HCEC 1CT (cell line): ENCODE data around the gene STK24.

Experiments
- DNase-seq: peaks from one replicate; pipeline ENCODE4 v3.0.0-alpha.2; 2017

STK24 gene

DNA sequence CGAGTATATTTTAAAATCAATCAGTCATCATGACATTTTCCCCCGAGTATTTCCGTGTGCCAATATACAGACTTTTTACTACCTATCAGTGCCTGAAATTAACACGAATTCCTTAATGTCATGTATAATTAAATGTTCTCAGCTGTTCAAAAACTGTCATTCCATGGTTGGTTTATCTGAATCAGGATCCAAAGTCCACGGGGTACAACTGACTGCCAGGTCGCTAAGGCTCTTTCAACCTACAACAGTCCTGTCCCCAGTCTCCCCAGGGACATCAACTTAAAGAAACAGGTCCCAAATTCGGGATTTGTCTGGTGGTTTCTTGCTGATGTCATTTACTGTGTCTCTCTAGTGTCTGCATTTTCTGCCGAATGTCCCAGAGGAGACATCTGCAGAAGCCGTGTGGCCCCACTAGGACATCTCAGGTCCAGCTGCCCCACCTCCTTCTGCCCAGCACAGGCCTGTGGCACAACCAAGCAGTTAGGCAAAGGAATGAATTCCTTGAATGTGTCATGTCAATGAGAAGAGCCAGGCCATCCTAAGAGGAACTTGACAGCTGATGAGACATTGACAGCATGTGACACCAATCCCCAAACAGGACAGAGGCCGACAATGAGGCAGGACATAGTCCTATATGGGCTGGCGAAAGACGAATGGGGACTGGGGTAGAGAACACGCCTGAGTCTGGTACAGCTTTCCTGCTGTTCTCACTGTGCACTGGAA is 109.5 kb downstream of the STK24 start:
- no peak for DNase-seq

DNA sequence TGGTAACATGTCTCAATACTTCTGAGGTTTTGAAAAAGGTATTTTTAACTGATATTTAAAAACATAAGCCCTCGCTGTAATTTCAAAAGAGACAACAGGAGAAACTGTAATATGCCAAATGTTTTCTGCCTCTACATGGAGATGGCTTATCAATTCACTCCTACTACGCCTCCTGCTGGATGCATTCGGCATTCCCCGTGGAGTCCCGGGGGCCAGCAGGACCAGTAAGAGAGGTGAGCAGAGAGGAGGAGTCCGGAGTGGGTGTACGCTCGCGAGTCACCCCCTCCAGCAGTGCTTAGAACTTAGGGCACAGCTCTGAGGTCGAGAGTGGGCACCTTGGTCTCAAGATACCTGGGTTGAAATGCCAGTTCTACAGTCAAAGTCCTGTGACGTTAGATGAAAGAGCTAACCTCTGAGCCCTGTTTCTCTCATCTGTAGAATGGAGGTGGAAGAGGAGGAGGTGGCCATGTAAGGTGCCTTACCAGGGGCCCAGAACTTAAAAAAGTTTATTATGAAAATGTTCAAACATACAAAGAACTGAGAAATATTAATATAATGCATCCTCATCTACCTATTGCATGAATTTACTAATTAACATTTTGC is 110.2 kb downstream of the STK24 start:
- peak; percentile 20 for DNase-seq

DNA sequence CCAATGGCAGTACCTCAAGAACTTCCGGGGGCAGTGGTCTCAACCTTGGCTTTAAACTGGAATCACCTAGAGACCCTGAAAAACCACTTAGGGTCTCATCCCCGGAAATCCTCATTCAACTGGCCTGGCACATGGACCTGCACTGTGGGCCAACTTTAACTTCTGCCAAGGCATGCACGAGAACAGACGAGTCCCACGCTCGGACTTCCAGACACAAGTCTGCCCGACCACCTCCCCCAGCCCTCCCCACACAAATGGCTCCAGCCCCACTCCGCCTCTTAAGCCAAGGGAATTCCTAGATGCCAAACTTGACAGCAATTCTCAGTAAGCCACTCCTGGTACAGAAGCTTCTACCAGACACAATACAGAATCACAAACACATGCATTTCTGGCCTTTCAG is 114.0 kb downstream of the STK24 start:
- no peak for DNase-seq

DNA sequence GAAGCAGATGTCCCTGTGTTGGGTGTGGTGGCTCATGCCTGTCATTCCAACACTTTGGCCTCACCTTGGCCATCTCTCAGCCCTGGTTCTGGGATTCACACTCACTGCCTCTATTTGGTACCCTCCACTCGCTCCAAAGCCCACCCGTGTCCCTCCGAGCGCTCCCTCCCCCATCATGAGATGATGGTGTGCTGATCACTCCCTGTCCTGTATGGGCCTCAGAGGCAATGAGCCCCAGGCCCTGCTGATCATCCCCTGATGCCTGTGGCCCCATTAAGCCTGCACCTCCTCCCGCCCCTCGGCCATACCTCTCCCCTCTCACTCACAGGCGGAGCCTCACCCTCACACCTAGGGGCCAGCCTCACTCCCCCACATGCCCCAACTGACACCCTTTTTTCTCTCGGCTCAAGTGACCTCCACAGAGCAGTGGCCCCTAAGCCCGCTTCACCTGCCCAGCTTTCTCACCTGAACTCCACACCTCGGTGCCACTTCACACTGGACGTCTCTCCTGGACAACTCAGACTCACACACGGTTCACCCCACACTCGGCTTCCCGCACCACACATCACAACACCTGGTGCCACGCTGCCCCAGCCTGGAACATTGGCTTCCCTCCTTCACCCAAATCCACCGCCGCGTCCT is 114.5 kb downstream of the STK24 start:
- no peak for DNase-seq

DNA sequence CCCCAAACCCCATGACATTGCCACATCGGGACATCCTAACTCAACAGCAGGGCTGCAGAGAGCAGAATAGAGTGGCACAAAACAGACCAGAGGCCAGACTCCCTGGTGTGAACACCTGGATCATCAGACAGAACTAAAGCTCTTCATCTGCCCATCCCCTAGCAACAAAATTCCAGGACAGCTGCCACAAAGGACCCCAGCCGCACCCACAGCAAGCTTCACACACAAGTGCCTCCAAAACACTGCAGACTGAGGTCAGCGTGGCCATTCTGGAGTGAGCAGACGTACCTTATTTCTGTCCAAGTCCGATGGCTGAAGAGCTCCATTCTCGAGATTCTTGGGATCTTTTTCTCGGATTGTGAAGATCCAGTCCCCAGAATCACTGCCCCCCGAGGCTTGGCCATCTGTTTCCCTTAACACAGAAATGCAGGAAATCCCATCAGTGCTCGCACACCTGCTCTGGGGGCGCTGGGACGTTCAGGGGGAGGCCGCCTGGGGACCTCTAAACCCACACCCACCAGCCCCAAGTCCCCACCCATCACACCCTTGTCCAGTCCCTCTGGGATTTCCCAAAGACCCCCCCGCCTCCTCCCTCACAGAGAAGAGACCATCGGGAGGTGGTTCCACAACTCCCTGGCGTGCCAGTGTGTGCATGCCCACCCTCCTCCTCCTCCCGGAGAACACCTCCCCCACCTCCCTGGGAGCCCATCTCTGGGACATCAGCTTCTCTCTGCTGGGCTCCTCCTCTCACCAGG is 115.2 kb downstream of the STK24 start:
- no peak for DNase-seq

DNA sequence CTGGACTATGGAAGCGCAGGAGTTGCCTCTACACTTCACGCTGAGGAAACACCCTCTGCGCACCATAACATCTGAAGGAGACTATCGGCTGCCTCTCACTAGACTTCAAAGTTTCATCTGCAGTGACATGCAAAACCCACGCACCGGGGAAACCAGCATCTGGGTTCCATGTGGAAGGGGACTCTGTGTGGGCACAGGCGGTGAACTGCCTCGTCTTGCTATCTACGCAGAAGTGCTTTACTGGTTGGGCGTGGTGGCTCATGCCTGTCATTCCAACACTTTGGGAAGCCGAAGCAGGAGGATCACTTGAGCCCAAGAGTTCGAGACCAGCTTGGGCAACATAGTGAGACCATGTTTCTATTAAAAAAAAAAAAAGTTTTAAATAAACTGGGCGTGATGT is 116.4 kb downstream of the STK24 start:
- DNase-seq: no peak

DNA sequence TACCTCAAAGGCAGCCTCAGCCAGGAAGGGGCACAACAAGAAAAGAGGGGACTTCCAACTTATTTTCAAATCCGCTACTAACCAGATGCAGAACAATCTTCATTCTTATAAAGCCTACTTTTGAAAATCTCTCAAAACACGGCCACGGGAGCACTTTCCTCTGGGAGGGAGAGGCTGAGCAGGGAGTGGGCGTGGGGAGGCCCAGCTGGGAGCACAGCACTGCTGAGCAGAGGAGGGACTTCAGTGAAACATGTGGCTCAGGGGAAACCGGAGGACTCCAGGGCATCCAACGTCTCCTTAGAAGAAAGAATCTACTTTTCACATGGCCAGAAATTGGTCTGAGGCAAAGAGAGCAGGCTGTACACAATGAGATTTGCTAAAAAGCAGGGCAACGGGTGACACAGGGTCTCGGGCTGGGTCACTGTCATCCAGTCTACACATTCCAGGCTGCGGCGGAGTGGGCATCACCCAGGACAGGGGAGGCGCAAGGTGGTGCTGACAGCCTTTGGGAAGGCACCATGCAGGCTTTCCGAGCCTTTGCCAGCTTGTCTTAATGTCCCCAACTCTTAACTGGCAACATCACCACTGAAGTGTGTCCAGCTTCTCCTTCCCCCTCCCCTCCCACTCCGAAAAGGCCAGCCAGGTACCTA is 117.1 kb downstream of the STK24 start:
- no peak for DNase-seq

DNA sequence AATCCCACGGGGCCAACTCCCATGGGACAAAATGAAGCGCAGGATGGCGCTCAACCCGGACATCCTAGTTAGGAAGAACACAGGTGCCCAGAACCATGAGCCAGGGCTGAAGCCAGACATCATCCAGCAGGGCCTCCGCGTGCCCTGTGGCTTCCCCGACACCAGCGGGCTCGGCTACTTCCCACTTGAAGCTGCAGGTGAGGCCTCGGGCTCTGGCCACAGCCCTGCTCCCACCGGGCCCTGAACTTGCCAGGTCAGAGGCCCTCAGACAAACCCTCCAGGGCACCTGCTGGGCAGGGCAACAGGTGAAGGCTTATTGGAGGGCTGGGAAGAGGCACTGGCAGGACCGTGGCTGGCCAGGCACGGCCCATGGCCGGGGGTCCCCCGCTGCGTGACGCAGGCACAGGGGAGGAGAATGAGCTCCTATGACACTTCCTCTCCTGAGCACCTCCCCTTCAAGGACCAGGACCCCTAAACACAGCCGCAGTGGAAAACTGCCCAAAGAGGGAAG is 117.7 kb downstream of the STK24 start:
- no peak for DNase-seq

DNA sequence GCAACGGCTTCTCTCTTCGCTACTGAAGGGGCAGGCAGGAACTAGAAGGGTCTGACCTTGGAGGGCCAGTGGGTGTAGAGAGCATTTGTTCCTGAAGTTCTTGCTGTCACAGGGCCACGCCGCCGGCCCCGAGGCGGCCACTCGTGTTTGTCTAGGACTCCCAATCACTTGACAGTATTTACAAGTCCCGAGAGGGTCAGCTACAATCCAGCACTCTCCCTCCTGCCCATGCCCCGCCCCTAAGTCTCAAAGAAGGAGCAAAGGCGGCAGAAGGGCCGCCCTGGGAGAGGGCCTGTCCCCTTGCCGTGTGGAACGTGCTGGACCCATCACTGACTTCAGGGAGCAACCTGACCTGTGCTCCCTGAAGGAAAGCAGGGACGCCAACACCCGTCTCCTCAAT is 118.5 kb downstream of the STK24 start:
- no peak for DNase-seq

DNA sequence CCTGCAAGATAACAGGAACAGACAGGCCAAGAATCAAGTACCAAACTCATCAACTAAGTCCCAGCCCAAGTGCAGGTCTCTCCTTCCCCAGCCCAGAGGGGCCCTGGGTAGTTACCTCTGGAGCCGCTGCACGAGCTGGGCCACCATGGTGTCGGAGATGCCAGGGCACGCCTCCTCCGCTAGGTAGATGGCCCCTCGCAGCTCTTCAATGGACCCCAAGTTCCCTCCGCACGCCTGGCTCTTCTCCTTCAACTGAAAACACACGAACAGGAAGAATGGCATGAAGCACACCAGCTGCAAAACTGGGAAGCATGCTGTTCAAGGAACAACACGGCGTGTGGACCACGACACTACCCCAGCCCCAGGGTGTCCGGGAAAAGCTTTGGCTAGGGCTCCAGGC is 119.9 kb downstream of the STK24 start:
- DNase-seq: no peak

DNA sequence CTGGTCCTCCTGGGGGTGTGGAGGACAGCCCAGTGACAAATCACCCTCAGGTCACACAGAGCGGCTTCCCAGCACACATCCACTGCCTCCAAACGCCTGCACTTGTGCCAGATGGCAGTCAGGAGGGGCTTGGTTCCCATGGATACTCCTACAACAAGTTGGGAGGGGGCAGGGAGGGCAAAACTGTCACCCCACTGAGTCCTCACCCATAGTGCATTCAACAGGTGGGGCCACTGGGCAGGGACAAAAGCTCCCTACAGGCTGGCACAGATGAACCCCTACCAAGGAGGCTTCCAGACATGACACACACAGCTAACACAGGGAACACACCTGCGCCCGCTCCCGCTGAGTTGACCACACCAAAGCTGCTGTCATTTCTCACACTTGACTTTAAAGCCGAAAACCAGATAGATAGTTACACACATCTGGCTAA is 120.5 kb downstream of the STK24 start:
- no peak for DNase-seq

DNA sequence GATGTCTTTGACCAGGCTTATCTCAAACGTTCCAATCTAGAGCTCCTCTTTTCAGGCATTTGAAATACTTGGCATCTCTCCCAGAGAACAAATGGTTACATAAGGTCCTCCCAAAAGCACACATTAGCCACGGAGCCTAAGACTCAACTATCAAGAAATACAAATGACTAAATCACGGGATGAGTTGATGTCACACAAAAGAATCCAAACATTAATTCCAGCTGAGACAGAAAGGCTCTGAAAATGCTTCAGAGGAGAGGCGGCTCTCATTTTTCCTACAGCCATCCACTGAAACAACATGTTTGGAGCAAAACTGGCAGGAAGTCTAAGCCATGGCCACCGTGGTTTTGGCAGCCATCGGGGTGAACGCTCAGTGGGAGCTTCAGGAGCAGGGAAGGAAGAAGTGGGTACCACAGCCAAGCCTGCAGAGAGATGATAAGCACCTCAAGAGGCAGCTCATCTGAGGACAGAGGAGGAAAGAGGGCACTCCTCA is 122.5 kb downstream of the STK24 start:
- peak; percentile 88 for DNase-seq

DNA sequence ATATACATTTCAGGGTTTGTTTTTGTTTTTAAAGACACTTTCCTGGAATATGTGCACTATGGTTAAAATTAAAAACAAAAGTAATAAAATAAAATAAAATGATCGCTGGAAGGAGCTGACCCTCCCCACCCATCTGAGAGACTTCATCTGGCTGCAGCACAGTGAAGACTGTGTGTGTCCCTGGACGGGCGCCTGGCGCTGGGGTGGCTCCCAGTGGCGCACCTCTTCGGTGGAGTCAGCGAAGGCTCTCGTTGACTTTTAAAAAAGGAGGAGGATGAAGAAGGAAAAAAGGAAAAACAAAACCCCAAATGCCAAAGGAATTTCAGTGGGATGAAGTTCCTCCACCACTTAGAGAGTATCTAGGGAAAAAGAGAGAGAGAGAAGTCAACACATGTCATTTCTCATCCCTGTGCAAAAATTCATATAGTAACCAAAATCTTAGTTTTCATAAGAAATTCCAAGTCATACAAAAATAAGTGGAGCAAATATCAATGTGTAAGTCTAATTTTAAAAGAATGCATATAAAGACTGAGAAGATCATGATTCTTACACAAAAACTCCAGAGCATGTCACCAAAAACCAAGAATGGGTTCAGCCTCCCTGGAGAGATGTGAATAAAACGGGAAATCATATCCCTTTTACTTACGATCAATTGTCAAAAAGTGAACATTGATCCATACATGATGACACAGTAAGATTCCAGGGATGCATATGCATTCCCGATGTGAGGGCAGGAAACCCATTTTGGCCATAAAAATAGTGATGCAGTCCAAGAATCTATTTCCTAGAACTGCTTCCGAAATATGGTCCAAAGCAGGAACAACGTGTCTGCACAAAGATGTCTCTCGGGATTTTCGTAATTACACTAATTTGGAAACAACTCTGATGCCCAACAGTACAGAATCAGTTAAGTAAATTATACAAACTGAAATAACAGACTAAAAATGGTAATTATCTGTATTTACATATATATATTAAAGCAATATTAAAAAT is 123.8 kb downstream of the STK24 start:
- DNase-seq: no peak

DNA sequence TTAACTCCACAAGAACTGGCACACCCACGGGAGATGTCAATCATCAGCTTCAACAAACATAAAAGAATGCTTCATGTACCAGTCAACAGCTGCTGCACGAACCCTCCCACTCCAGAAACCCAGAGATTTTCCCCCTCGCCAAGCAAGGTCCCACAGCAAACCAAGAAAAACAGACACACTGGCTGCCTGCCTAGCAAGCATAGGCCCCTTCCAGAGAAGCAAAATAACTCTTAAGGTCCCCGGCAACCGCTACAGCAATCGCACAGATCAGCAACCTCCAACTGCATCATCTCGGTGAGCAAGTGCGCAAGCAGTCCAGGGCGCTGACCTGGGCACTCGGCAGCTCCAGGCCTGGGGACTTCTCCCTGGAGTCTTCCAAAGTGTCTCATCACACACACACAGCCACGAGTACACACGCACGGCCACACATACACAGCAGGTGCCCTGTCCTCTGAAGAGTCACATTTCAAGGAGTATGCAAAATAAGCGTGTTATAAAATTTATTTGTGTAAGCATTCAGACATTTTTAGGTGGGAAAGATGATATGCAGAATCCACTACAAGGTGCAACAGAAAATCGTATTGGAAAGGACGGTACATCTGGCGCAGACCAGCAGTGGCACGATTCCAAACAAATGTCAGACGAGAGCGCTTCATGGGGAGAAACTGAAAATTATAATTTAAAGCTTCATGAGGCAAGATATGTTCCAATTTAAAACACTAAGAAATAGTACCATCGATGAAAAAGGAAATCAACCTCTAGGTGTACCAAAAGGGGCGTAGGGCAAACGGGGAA is 125.0 kb downstream of the STK24 start:
- no peak for DNase-seq

DNA sequence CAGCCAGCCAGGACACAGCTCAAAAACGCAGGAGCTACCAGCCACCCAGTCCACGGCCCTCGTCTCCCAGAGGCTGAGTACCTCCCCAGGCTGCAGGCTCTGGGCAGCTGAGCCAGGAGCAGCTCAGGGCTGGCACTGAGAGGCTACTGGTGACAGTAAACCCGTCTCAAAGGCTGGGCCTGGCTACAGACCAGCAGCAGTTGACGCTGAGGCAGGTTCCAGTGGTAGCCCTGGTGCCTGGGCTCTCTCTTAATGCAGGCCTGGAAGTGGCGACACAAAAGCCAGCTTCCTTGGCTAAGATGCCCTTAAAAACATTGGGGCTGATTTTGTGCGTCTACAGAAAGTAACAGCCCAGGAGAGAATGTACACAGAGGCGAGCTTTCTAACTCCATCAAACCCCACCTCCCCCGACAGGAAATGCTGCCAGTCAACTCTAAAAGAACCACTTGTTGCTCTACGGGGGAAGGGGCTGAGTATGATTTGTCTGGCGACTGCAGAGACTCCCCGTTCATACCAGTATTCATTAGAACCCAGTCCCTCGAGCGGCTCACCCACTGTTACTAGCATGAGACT is 126.3 kb downstream of the STK24 start:
- no peak for DNase-seq

DNA sequence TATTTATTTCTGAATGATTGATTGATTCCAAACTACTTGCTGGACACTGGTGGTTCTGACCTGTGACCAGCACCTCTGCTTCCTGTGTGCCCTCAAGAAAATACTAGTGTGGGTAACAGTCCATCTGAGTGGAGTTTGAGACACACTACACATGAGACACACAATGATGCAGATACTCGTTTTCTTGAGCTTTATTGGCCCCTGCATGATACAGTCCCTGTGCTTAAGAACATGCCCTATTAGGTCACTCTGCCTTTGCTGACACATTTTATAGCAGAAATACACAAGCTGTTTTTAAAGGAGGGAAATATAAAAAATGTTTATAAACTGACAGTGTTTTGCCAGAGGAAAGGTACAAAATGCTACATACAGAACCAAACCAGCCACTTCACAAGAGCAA is 126.9 kb downstream of the STK24 start:
- no peak for DNase-seq

DNA sequence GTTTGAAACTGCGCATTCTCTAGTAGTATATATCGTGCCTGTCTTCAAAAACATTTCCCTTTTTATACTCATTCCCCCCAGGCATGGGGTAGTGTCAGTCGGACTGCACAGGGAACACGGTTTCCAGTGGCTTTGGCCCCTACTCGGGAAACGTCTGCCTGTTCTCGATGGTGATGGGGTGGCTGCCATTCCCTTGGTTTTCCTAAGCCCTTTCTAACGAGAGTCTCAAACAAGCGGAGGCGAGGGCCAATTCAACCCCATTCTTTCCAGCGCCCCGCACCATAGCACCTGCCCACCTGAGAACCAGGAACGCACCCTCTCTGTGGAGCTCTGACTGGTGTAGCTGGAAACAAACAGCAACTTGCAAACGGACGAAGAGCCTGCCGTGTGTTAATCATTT is 127.6 kb downstream of the STK24 start:
- DNase-seq: no peak

DNA sequence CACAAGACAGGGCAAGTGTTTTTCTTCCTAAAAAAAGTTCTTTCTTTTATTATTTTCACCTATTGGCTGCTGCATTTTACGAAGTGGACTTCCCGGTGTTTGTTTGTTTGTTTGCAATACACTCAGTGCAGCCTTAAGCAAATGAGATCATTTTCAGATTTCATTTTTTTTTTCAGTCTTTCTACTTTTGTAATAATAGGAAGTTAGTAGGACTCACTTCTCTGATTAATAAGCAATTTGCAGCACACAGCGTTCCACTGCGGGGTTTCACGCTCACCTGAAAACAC is 128.3 kb downstream of the STK24 start:
- no peak for DNase-seq

DNA sequence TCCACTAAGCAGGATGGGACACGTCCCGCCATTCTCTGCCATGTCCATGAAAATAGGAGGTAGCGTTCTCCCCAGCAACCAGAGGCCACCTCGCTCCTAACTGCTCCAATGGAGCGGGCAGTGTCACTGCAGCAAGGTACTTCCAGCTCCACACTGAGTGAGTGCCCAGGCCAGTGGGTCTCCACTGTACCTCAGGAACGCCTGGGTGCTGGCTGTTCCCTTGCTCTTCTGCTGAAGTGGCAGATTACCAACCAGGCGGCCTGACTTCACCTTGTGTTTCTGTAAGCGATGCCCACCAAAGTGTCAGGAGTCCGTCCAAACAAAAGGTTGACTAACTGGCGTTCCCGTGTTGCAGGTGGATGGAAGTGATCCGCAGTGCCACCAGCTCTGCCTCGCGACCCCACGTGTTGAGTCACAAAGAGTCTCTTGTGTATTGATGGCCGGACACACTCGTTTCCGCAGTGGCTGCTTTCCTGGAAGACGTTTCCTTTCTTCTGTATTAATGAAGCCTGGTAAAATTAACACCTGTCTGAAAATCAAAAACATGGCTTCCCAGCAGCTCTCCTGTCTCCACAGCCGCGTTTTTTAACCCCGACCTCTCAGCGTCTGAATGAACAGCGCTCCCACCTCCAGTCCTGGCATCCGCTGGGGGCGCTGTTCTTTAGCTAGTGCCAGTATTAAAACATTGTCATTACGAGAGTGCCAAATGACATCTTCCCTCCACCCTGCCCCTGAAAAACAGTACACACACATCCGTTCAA is 128.8 kb downstream of the STK24 start:
- DNase-seq: no peak

DNA sequence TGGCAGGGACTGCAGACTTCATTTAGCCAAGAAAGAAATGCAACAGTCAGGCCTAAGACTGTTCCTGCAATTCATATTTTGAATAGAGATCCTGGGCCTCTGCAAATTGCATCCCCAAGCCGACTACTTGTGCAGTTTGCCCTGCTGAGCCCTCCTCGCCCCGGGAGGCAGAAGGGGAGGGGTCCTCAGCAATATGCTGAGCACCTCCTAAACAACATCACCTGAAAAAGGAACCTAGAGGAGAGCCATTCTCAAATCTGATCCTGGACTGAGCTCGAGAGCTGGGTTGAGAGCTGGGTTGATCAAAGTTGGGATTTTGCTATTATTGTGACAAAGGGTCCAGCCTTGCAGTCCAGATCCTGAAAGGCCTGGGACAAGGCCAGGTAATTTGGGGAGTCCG is 129.8 kb downstream of the STK24 start:
- no peak for DNase-seq
